HG03575 (cell line): ENCODE measurements around the gene ZFP36L1.

ENCODE experiments used
- ATAC-seq: cut with Tn5 transposase; IDR thresholded peaks from one replicate; pipeline ENCODE4 v1.9.1; 2021; ENCODE audit not compliant: unreplicated experiment, insufficient number of reproducible peaks, low FRiP score; ENCODE audit errors: extremely low read depth

Gene ZFP36L1

DNA sequence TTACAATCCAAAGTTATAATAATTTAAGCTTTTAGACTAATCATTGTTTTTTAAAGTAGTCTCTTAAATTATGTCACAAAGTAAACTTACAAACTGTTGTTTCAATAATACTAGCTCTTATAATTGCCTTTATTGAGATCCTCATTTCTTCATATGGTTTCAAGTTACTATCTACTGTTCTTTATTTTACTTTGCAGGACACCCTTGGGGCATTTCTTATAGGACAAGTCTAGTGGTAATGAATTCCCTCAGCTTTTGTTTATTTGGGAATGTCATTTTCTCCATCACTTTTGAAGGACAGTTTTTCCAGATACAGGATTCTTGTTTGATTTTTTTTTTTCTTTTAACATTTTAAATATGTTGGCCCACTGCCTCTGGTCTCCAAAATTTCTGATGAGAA, 8.1 kb upstream of the ZFP36L1 start:
- ATAC-seq: no peak

GRCh38 chr14:68800390-68800789, 7.5 kb upstream of the ZFP36L1 start:
- no peak for ATAC-seq

DNA sequence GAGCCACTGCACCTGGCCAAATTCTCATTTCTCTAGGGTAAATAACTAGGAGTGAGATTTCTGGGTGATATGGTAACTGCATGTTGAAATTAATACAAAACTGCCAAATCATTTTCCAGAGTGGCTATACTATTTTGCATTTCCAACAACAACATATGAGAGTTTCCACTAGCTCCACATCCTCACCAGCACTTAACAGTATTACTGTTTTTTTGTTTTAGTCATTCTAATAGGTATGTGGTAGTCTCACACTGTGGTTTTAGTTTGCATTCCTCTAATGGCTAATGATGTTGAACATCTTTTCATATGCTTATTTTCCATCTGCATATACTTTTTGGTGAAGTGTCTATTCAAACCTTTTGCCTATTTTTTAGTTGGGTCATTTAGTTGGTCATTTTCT, 5.8 kb upstream of the ZFP36L1 start:
- ATAC-seq: no peak

GRCh38 chr14:68797121-68797670, 4.3 kb upstream of the ZFP36L1 start:
- ATAC-seq: no peak

GRCh38 chr14:68796418-68797101, 3.7 kb upstream of the ZFP36L1 start:
- no peak for ATAC-seq

- ATAC-seq: no peak
These were observed 2.9 kb upstream of the ZFP36L1 start for GRCh38 chr14:68795597-68796417.

DNA sequence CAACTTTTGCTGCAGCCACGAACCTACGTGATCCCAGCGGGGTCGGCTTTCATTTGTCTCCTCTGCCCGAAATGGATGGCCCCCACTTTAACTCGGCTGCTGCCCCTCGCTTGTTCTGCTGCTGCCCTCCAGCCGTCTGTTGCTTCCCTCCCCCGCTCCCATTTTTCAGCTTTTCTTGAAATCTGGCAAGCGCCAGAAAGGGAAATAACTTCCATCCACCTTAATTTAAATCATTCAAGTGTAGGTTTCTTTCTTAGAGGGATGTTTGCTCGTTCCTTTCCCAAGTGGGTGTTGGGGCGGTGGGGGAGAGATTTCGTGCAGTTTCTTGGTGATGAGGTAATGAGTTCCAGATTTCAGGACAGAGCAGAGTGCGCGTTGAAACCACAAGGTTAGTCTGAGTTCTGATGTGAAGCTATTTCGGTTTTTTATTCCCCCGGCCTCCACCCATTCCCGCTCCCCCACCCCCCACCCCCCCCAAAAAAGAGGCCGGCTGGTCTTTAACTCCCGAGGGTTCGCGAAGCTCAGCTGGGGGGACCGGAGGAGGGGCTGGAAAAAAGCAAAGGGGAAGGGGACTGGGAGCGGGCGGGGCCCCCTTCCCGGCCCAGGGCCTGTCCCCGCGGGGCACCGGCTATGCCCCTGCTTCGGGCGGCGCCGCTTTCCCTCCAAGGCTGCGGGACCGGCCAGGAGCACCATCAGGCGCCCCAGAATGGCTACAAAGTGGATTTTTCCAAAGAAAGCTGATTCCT, 2.2 kb upstream of the ZFP36L1 start:
- no peak for ATAC-seq

- ATAC-seq: no peak
These were observed 1.4 kb upstream of the ZFP36L1 start for GRCh38 chr14:68794130-68794850.

GRCh38 chr14:68793734-68794129, 865 bp upstream of the ZFP36L1 start:
- ATAC-seq: no peak

DNA sequence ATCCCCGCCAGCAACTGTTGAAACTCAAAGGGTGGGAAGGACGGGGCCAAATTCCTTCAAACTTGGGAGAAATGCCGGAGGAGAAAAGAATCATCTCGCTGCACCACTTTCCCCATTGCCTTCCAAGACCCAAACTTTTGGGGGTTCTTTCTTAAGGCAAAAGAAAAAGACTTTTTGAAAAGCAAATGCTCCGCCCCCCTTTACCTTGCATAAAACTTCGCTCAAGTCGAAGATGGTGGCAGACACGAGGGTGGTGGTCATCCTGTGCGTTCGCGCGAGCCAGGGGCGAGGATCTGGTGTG, 239 bp downstream of the ZFP36L1 start:
- ATAC-seq: no peak

- no peak for ATAC-seq
These were observed 777 bp downstream of the ZFP36L1 start for GRCh38 chr14:68791902-68792677.

GRCh38 chr14:68791078-68791901, 1.6 kb downstream of the ZFP36L1 start:
- no peak for ATAC-seq

DNA sequence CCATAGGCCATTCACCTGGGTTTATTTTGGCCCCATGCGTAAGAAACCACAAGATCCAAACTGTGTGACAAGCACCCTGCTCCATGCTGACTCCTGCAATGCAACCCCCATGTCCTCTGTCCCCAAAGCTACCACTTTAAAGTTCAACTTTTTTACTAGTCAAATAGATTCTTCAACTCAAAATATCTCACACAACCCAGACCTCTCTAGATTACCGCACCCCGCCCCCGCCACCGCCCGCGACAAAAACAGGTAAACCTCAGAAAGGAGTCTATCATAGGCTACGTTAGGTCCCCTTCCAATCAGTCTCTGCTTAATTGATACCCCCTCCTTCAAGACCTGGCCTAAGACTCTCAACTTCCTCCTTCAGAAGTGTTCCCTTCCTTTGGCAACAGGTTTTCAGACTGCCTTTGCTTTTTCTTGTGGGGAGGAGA, 2.2 kb downstream of the ZFP36L1 start:
- no peak for ATAC-seq

DNA sequence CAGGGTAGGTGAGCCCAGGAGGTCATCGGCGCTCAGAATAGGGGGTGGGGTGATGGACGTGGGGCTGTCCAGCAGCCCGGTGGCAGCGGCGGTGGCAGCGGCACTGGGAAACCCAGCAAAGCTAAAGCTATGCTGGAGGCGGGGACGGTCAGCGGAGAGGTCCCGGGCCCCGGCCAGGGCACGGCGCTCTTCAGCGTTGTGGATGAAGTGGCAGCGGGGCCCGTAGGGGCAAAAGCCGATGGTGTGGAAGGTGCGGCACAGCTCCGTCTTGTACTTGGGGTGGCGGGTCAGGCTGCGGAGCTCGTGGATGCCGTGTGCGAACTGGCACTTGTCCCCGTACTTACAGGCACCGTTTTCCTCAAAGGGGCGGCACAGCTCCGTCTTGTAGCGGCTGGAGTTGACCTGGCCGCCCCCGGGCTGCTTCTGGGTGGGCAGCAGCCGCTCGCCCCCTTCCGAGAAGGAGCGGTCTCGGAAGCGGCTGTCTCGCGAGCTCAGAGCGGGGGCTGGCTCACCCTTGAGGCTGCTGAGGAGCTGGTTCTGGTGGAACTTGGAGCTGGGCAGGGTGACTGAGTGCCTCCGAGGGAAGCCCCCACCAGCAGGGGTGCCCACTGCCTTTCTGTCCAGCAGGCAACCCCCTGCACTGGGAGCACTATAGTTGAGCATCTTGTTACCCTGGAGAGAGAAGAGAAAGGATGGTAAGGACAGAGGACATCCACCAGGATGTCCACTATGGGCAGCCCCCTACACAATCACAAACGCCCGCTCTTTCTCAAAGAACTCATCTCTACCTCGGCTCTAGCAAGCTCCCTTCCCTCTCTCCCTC, 2.8 kb downstream of the ZFP36L1 start:
- no peak for ATAC-seq

DNA sequence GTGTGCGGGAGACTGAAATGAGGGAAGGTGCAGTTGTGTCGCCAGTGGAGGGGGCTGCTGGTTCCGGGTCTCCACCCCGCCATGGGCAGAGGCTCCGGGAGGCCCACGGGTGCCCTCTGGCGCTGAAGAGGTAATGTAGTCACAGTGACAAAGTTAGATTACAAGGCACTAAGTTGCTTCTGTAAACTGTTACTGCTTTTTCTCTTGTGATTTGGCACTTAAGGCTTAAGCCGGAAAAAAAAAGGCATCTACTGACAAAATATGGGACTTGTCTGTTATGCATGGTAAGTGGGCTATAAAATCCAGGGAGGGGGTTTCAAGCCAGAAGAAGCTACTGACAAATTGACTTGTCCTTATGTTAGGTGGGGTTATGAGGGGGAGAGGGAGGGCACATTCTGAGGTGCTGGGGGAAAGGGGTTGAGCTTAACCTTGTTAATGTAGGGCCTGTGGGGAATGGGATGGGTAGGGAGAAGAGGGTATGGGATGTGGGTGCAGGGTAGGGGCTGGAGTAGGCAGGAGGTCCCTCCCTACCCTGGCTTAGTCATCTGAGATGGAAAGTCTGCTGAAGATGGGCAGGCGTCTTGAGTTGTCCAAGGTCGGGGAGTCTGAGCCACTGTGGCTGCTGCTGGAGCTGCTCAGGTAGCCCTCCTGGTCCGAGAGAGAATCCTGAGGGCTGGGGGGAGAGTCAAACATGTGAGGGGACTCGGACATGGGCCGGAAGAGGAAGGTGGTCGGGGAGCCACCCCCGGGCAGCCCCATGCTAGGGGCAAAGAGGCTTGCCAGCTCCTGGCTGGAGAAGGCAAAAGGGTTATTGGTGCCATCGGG, 3.7 kb downstream of the ZFP36L1 start:
- ATAC-seq: no peak
